Stimulated activated CD4-positive, alpha-beta T cell treated with anti-CD3 and anti-CD28 coated beads, Interleukin-12 subunit alpha, Interleukin-12 subunit beta, amount 100 ng/mL, for 4 hours (primary cell): ENCODE measurements around the gene EXOC4.

ENCODE experiments used
- DNase-seq: peaks from one replicate; pipeline ENCODE4 v3.0.0-alpha.2; 2020

EXOC4 gene

DNA sequence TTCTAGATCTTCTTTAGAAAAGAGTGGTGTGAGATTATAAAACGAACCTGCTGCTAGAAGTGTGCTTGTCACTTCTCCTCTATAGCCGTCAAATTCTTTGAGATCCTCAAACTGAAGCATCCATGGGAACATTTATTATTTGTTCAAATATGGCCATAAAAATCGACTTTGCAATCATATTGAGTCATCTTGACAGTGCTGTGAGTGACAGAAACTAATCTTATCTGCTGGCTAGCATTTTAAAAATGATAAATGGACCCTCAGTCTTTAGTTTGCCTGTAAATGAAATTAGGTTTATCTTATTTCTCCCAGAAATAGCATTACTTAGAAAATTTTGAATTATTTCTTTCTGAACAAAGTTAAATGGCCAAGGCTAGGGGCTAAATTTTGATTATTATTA lies 290.8 kb downstream of the EXOC4 start:
- no peak for DNase-seq

DNA sequence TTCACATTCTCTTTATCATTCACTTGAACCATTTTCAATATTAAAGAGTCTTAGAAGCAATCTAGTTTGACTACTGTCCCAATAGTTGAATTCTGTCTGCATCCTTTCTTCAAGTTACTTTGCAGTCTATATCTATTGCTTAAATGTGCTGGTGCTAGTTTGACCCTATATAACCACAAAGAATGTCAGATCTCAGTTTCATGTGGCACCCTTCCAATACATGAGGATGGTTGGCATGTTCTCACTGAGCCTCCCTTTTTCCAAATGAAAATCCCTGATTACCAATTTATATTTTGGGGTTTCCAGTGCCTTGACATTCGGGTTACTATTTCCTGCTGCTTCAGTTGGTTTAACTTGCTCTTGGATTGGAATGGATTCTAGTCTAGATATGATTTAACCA lies 292.7 kb downstream of the EXOC4 start:
- DNase-seq: no peak

DNA sequence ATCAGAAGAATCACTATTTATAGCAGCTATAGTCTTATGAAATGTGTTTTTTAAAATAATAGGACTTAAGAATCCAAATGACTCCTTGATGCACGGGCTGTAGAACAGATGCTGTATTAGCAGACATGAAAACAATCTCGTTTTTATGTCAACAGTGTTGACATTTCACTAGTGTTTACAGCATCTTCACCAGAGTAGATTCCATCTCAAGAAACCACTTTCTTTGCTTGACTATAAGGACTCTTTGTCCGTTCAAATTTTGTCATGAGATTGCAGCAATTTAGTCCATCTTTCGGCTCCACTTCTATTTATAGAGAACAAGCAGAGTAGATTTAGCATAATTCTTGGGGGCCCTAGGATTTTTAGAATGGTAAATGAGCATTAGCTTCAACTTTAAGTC lies 295.1 kb downstream of the EXOC4 start:
- DNase-seq: no peak

DNA sequence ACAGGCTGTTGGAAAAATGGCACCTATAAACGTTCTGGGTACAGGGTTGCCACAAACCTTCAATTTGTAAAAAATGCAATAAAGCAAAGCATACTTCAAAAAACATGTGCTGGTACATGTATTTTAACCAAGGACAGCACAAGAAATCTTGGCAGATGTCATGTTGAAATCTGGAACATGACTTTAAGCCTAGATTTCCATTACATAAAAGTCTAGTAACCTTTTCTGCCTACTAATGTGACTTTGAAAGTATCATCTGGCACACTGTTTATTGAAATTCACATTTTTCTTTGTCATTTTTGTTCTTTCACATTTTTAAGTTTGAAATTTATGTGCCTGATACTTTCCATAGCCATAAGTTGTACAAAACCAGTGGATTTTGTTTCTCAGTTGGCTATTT lies 296.8 kb downstream of the EXOC4 start:
- no peak for DNase-seq

DNA sequence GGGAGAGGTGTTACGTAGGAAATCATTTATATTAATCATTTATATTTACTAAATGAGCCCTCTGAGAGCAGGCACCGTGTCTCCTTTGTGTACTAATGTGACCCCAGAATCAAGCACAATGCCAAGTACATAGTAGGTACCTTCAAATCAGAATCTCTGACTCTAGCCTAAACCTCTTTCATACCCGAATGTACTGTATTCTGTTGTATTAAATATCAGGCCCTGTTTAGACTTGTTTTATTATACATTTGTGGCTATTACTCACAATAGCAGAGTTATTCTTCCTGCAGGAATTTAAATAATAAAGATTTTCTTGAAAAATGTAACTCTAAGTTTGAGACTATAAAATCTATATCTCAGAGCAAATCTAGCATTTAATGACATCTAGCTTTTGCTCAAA lies 297.3 kb downstream of the EXOC4 start:
- no peak for DNase-seq

DNA sequence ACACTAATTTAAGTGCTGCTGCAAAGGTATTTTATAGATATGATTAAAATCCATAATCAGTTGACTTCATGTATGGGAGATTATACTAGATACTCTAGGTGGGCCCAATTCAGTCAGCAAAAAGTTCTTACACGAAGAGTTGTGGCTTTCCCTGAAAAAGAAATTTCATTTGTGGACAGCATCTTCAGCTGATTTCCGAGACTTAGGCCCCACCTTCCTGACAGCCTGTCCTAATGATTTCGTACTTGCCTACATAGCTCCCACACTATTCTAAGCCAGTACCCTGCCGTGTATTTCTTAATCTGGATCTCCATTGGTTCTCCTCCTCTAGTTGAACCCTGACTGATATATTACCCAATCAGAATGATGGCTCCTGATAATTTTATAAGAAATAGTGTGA lies 297.9 kb downstream of the EXOC4 start:
- DNase-seq: no peak

DNA sequence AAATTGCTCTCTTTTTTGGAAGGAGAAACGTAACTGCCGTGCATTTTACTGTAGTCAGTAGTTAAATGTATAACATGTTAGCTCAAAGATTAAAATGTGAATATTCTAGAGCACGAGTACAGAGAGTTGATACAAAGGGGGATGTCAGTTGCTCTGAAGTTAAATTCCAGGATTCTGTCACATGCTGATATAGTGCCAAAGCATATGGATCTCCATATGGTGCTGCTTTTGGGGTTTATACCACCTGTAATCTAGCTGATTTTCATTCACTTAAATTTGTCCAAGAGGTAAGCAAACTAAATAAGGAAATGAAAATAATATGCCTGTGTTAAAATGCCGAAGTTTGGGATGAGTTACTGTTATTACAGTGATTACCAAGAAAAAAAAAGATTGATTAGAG lies 298.6 kb downstream of the EXOC4 start:
- no peak for DNase-seq

DNA sequence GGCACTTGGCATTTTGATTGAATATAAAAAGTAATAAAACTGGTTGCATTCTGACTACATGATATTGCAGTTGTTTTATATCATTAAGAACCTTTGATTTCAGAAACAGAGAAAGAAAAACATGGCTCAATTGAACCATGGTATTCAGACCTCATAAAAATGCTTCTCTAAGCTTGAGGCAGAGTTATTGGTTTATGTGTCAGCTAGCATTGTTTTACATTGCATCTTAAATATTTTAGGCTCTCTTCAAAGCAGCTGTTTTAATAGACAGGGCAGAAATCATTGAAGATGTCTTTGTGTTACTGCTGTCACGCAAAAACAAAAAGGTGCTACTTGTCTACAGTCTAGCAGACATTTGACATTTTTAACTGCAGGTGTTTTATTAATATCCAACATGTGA lies 299.2 kb downstream of the EXOC4 start:
- no peak for DNase-seq

DNA sequence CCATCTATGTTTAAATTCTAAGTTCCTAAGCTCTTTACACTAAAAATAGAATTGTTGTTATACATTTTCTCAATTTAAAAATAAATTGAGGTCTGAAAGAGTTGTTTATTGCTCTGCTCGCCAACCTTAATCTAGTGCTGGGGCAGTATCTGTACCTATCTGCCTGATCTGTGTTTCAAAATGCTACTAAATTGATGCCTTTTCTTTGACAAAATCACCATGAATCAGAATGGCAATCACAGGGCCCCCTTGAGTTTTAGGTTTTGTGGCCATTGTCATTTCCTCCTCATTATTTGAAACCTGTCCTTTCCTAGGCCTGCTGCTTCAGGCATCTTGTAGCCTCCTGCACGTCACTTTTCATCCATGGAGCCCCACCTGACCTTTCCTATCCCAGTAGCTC lies 301.5 kb downstream of the EXOC4 start:
- DNase-seq: no peak

DNA sequence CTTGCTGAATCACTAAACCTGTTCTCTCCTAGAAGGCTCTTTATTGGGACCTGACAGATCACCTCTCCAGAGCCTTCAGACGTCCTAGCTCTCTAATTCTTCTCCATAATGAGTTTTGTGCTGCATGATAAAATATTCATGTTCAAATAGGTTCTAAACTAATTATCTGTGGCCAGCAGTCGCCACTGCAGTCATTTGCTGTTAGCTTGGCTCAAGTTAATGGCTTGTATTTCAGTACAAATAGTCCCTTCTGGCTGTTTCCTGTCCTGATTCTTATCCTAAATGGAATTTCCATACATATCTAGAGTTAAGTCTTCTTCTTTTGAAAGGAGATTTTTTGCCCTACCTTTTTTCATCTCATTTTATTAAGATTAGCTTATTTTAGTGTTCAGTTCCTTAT lies 303.2 kb downstream of the EXOC4 start:
- no peak for DNase-seq

DNA sequence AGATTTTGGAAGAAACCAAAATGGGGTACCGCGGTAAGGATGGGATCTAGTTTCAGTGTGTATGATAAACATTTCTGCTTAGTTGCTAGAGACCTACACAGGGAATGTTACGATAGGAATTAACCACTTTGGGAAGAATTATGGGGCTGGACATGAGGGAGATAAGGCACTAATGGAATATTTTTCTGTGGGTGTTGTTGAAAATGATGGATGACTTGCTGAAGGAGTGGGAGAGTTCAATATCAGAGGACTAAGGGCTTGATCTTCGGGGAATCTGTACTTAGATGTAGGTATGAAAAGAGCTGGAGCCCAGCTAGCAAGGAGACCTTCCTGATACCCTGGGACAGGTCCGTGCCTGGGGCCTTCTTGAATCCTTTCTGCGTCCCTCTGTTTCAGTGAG lies 303.7 kb downstream of the EXOC4 start:
- no peak for DNase-seq

DNA sequence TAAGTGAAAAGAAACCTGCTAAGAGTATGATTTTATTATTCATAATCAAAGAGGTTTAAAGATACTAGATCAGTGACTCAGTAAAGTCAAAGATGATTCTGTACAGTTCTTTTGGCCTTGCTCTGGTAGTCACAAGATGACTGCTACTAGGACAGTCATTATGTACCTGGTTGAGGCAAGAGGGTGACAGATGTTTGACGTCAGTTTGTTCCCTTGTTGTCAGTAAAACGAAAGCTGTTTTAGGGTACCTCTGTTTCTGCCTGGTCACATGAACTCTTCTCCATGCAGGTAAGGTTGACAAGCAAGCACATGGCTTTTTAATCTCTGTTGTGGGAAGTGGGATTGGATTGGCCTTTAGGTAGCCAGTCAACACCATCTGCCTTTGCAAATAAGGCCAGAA lies 308.0 kb downstream of the EXOC4 start:
- DNase-seq: no peak

DNA sequence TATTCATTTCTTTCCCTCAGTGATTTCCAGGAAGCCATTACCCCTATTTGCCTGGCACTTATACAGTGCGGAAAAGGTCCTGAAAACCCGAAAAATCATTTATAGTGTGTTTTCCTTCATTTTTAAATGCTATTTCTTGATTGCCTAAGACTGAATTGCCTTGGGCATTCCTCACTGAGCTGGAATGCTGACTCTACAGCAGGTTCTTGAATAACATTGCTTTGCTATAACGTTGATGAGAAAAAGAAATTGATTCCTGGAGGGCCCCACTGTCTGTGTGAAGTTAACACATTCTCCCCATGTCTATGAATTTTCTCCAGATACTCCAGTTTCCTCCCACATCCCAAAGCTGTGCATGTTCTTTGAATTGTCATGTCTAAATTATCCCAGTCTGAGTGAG lies 308.5 kb downstream of the EXOC4 start:
- DNase-seq: no peak

DNA sequence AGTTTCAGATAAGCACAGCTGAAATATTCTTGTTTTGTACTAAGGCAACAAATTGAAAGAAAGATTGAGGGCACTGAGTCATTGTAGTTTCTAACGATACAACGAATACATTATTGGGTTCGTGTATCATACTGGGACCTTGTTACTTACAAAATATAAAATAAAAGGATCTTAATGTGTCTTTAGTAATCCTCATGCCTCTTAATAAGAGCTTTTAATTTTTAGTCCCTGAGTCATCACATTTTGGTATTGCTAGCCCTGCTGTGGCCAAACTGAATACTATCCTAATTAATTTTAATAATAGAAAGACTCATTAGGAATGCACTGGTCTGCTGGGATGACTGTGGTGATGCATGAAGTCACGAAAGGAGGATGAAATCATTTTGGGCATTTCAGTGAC lies 309.7 kb downstream of the EXOC4 start:
- DNase-seq: no peak

DNA sequence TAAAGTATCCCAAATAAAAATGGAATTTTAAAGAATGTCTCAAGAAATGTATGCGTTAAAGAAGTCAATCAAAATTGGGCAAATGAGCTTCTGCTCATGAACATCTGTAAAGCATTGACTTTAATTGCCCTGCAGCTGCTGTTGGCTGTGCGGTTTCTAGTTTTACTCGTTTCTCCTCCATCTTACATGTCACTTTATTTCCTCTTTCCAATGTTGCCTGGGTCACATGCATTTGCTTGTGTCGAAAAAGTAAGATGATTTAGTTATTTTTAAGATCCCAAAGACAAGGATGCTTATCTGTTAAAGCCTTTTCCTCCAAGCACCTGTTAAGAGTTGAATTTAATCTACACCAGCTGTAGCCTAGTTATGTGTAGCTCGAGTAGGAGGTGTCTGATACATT lies 310.4 kb downstream of the EXOC4 start:
- no peak for DNase-seq

DNA sequence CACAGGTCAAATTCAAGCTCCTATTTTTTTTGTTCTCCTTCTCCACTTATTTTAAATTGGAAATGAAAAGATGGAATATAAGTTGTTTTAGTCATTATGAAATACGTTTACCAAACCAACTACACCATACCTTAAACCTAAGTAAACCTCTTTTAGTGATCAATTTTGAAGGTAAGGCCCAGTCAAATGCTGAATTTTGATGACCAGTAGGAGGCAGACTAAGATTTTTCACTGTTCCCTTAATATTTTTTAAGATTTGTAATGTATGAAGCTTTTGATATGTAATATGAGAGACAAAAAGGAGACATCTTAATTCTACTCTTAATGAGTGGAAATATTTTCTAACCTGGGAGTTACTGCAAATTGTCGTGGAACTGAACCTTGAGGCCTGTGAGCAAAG lies 311.6 kb downstream of the EXOC4 start:
- DNase-seq: no peak

DNA sequence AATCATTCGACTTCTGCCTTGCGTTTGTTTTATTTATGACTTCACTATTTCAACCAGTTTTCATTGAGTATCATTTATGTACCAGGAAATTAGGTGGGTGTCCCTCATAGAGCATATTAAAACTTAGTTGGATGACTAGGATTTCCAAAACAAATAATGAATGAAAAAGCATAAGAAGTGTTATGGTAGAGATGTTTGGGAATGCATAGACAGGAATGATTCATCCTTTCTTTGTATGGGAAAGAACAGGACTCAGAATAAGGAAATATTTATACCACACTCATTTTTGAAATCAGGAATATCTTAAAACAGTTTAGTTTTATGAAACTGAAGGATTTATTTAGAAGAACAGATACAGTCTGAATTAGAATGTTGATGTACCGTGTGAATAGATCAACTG lies 315.7 kb downstream of the EXOC4 start:
- DNase-seq: no peak

DNA sequence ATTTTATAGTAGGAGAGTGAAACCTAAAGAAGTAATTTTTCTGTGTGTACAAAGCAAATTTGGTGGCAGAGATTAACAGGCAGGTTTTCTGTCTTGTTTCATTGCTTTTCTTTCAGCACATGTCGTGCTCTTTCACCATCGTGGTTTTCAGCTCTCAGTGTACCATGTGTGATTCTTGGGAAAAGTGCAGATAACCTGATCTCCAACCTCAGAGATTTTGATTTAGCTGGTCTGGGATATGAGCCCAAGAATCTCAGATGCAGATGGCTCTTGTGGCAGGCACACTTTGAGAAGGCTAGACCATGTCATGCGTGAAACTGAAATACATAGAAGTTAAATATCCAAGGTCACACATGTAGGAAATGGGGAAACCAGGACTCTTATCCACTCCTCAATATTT lies 317.4 kb downstream of the EXOC4 start:
- DNase-seq: no peak

DNA sequence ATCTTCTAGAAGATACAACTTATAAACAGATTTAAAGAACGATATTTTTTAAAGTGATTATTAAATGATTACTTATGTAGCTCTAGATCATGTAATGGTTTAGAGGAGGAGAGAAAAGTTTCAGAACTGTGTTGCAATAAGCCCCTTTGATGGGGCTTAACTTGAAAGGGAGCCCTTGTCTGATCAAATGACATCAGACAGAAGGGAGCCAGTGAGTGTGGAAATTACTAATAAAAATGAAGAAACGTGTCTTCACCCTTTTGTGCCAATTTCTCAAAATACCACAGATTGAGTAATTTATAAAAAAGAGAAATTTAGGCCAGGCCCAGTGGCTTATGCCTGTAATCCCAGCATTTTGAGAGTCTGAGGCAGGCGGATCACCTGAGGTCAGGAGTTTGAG lies 318.2 kb downstream of the EXOC4 start:
- DNase-seq: no peak

DNA sequence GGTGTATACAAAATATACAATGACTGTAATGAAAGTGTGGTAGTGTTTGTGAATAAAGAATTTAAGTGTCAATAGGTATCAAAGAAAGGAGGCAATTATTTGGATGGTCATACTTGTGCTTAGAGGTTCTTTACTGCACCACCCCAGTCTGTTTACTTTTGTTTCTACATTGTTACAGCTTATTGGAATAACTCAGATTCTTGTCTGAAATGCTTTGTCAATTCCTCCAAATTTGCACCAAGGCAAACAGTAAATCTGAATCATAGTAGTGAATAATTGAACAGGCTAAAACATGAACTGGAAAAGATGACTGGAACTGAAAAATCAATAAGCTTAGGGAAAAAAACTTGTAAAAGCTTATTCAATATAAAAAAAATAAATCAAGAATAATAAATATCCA lies 319.2 kb downstream of the EXOC4 start:
- DNase-seq: no peak

DNA sequence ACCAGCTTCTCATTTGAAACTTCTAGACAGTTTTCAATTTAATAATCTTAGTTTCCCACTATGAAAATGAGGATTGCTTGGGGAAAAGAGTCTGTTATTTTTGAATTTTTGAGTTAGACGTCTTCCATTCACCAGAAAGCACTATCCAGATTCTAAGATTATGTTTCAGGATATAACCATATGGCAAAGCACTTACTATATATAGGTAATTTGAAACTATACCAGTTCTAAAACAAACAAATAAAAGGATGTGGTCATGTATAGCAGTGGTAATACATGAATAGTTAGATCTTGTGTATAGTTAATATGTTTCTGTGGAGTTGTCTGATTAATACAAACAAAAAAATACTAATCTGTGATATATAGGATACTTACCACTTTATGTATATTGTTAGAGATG lies 320.0 kb downstream of the EXOC4 start:
- DNase-seq: no peak

DNA sequence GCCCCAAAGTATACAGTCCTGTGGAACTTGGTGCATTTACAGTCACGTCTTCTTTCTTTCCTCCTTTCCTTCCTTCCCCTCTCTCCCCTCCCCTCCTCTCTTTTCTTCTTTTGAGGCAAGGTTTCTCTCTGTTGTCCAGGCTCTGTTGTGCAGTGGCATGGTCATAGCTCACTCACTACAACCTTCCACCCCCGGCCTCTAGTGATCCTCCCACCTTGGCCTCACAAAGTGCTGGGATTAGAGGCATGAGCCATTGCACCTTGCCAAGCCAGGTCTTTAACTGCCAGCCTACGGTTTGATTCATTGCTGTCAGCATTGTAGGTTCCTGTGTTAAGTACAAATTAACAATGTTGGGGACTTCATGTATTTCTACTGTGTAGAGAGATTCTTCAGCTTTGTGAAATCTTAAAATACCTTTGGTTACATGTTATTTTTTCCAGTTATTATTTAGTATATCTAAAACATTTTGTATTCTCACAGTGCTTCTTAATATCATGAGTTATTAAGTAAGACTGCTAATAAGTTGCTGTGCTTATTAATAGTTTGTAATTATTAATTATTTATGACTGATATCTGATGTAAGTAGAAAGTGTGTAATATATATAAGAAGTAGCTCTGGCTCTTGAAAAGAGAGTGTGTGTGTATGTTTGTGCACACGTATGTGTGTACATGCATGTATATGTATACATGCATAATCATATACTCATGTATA lies 320.8 kb downstream of the EXOC4 start:
- no peak for DNase-seq

DNA sequence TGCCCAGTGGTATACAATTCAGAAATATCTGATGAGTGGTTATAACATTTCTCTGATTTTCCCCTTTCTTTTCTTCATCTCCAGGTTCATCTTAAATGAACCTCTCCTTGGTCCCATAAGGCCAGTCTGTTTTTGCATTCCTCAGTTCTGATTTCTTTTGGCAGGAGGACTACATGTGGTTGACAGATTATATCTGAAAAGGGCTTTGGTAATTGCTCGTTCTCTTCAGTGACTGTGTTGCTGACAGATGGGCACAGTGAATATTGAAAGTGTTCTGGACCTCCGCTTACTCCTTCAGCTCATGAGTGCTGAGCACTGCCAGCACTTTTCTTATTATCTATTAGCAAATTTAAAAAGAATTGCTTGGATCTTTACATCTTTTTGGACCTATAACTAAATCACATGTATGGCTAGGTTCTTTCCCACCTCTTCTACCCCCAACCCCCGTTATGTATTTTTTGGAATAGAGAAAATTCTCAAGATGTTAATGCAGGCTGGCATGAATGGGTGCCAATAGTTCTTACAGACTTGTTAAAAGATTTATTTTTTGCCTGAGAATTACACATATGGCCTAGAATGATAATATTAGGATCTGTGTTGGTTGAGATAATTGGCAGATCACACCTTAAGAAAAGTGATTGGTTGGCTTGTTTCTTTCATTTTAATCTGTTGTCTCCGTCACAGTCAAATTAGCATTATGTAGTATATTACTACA lies 323.0 kb downstream of the EXOC4 start:
- no peak for DNase-seq

DNA sequence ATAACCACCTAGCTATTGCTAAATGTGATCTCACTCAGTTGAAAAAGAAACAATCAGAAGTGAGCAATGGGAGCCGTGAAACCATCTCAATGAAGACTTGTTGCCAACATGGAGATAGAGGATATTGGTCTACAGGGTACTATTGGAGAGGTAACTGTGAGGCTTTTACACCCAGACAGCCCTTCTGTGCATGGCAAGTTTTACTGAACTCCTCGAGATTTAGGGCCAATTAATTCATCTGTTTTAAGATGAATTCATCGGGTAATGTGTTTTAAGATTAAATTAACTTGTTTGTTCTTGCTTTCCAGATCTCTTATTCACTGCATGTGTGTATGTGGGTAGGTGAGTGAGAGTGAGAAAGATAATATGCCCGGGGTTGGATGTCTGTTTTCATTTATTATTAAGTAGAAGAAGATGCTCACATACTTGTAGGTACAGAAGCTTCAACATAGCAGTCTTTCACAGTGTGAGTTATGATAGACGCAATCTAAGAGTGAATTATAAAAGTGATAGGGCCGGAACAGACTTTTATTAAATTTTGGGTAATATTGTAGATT lies 323.8 kb downstream of the EXOC4 start:
- no peak for DNase-seq
